Cardiac fibroblast (primary cell): ENCODE results near the gene UBE2D2.
A peak's percentile ranks its signal among the peaks of the same experiment; 100 is the strongest.
"Not testable (repeated sequence)": the region's sequence is repeated elsewhere in the genome, so short reads cannot be mapped to it uniquely, and the experiment has no call there.

ENCODE experiments used
- DNase-seq, 2 donors: peaks; one replicate each; pipeline versions ENCODE4 v3.0.0 to v3.0.0-alpha.2; 2010; ENCODE audit warnings: low read depth in 2 of 2
- H3K4me3 ChIP-seq, 2 donors: replicated peaks in 1 of 2; 1 replicate in 1 of 2; 2 replicates in 1 of 2; pipeline ENCODE4 v1.5.1; 2011; ENCODE audit warnings: low read depth in 2 of 2, low read length in 2 of 2, mild to moderate bottlenecking in 2 of 2, moderate library complexity in 1 of 2
- TF ChIP-seq, protein P1 (sequence below): IDR thresholded peaks from one replicate; pipeline ENCODE4 v1.5.1; 2011; ENCODE audit warnings: low read depth, mild to moderate bottlenecking, low read length, inconsistent platforms

UBE2D2 gene

DNA sequence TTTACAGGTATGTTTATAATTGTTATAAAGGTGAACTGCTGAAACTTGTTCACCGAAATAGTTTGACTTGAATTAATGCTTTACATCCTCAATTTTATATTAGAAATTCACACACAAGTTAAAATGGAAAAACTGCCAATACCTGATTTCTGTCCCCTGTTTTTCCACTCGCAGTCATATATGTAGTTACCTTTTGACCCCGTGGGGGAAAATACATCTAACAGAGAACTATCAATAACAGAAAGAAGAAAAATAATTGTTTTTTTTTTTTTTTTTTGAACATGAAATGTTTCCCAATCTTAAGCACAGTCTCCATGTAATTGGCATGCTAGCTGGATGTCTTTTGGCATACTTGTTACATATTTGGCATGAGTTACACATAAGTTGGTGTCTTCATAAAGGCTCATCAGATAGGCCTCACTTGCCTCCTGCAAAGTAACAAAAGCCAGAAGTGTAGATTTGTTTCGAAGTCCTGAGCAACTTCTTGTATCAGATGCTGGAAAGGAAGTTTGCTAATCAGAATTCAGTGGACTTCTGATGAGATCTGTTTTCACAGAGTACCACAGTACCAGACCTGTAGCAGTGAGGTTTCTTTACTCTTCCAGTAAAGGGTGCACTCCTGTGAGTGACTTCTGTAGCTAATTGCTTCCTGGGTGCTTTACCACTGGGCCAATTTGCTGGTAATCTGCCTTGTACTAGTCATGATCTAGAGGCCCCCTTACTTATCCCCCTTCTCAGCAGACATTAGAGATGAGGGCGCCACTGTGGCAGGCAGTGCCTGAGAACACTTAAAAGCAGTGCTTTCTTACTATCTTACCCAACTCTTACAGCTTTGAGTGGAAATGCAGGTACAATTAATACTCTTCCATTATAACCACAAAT is 50.8 kb downstream of the UBE2D2 start:
- TF ChIP-seq, protein P1, sequence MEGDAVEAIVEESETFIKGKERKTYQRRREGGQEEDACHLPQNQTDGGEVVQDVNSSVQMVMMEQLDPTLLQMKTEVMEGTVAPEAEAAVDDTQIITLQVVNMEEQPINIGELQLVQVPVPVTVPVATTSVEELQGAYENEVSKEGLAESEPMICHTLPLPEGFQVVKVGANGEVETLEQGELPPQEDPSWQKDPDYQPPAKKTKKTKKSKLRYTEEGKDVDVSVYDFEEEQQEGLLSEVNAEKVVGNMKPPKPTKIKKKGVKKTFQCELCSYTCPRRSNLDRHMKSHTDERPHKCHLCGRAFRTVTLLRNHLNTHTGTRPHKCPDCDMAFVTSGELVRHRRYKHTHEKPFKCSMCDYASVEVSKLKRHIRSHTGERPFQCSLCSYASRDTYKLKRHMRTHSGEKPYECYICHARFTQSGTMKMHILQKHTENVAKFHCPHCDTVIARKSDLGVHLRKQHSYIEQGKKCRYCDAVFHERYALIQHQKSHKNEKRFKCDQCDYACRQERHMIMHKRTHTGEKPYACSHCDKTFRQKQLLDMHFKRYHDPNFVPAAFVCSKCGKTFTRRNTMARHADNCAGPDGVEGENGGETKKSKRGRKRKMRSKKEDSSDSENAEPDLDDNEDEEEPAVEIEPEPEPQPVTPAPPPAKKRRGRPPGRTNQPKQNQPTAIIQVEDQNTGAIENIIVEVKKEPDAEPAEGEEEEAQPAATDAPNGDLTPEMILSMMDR, result no peak
- DNase-seq, result peak in 1 of 2 donors; percentile 53

DNA sequence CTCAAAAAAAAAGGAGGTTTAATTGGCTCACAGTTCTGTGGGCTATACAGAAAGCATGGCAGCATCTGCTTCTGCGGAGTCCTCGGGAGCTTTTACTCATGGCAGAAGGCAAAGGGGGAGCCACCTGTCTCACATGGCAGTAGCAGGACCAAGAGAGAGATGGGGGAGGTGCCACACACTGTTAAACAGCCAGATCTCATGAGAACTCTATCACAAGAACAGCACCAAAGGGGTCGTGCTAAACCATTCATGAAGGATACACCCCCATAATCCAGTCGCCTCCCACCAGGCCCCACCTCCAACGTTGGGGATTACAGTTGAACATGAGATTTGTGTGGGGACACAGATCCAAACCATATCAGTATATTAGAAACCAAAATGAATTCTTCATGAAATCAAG is 58.7 kb downstream of the UBE2D2 start:
- TF ChIP-seq, protein P1, result no peak

More for the DNA sequence above, 50.8 kb downstream of the UBE2D2 start:
- H3K4me3 ChIP-seq, result no peak overlapping the region

DNA sequence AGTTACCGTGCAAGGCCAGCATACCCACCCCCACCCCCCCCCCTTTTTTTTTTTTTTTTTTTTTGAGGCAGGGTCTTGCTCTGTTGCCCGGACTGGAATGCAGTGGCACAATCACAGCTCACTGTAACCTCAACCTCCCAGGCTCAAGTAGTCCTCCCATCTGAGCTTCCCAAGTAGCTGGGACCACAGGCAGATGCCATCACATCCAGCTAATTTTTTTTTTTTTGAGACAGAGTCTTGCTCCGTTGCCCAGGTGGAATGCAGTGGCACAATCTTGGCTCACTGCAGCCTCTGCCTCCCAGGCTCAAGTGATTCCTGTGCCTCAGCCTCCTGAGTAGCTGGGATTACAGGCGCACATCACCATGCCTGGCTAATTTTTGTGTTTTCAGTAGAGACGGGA is 64.3 kb downstream of the UBE2D2 start:
- H3K4me3 ChIP-seq, DNase-seq: not testable (repeated sequence)

More for the DNA sequence above, 58.7 kb downstream of the UBE2D2 start:
- H3K4me3 ChIP-seq, result no peak overlapping the region
- no peak for DNase-seq

GRCh38 chr5:139630855-139631254 is 69.7 kb downstream of the UBE2D2 start:
- H3K4me3 ChIP-seq, result no peak overlapping the region
- TF ChIP-seq, protein P1, result no peak
- DNase-seq, result no peak

DNA sequence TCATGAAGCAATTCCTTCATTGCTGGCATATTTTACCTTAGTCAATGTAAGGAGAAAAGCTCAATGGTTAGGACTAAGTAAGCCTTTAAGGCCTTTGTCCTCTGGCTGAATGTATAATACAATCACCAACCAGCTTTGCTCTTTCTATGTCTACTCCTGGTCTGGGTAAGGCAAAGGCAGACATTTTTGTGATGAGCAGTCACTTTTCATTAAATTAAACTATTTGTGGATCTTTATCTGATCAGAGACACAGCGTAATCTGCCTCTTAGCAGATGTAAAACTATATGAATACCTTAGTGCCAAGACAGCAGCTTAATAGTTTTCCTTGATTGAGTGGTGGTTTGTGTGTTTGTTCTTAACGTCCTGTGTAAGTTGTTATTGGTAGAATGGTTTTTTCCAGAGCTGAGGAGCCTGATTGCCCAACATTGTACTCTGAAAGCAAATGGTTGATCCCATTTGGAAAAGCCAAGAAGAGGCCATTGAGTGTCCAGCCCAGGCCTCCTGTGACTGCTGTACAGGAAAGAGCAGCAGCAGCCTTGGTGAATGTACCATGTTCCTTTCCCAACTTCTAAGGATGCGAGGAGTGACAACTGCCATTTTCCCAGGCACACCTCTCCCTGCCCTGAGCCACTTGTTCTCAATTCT is 70.5 kb downstream of the UBE2D2 start:
- H3K4me3 ChIP-seq, result no peak overlapping the region
- DNase-seq, result no peak
- TF ChIP-seq, protein P1, result no peak

GRCh38 chr5:139633295-139634027 is 72.3 kb downstream of the UBE2D2 start:
- peak; percentile 78 to 80 for DNase-seq
- TF ChIP-seq, protein P1, result peak; percentile 99
- H3K4me3 ChIP-seq, result no peak overlapping the region

DNA sequence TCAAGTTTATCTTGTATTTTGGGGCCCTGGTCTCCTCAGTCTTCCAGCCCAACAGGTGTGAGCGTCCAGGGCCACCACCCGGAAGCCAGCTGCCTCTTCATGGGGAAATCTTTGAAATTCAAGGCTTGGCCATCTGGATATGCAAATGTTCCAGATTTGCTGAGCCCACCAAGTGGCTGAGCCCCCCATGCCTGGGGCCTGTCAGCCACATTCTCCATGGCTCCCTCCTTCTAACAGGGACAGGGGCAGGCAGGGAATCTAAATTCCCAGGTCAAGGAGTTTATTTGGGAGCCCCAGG is 72.8 kb downstream of the UBE2D2 start:
- DNase-seq, result no peak
- no peak overlapping the region for H3K4me3 ChIP-seq
- TF ChIP-seq, protein P1, result no peak
